GM12864 (cell line): ENCODE results near the gene NHSL2.
A peak's percentile ranks its signal among the peaks of the same experiment; 100 is the strongest.

Experiments
- DNase-seq: peaks from one replicate; pipeline ENCODE4 v3.0.0-alpha.2; 2011; ENCODE audit warnings: low read depth
- H3K4me3 ChIP-seq: 2 replicates; pipeline ENCODE4 v1.5.1; 2011; ENCODE audit warnings: mild to moderate bottlenecking, low read depth, low read length, control low read depth
- CTCF ChIP-seq: IDR thresholded peaks from 2 replicates; pipeline ENCODE4 v1.5.1; 2011; ENCODE audit warnings: low read depth, mild to moderate bottlenecking, moderate library complexity, low read length, control low read depth, inconsistent platforms; ENCODE audit errors: missing control alignments

NHSL2 gene

GRCh38 chrX:71996136-71996535, 85.5 kb downstream of the NHSL2 start:
- TF ChIP-seq CTCF: no peak
- no peak for DNase-seq
- no peak overlapping the region for H3K4me3 ChIP-seq

- TF ChIP-seq CTCF: no peak
- H3K4me3 ChIP-seq: no peak overlapping the region
- DNase-seq: no peak
These were observed 86.2 kb downstream of the NHSL2 start for GRCh38 chrX:71996826-71997225.

- TF ChIP-seq CTCF: no peak
- no peak for DNase-seq
- H3K4me3 ChIP-seq: no peak overlapping the region
These were observed 86.7 kb downstream of the NHSL2 start for GRCh38 chrX:71997320-71997719.

- peak; percentile 39 for TF ChIP-seq CTCF
- H3K4me3 ChIP-seq: no peak overlapping the region
- no peak for DNase-seq
These were observed 88.3 kb downstream of the NHSL2 start for GRCh38 chrX:71998836-71999509.

GRCh38 chrX:71999535-71999934, 88.9 kb downstream of the NHSL2 start:
- no peak for TF ChIP-seq CTCF
- DNase-seq: no peak
- H3K4me3 ChIP-seq: no peak overlapping the region

GRCh38 chrX:72001471-72001870, 90.8 kb downstream of the NHSL2 start:
- H3K4me3 ChIP-seq: no peak overlapping the region
- TF ChIP-seq CTCF: no peak
- DNase-seq: no peak

- DNase-seq: no peak
- no peak overlapping the region for H3K4me3 ChIP-seq
- no peak for TF ChIP-seq CTCF
These were observed 91.3 kb downstream of the NHSL2 start for GRCh38 chrX:72001906-72002305.
